Neural cell (in vitro differentiated cells): Measurements from ENCODE around the gene EZR. TPM values are rescaled to one million over a fixed set of nuclear protein-coding genes. Genes with fewer than 3 reads are reported as not detected.

Source experiments
- H2AFZ ChIP-seq: fragments of 200-600, 300-800 bp; sonication (generic), shearing (Covaris generic); 2 replicates; pipeline ENCODE4 v1.6.0; 2014; ENCODE audit warnings: low read depth, mild to moderate bottlenecking, antibody characterized with exemption, low read length, moderate library complexity
- H3F3A ChIP-seq: fragments of 200-600 bp; shearing (Covaris generic); 2 replicates; pipeline ENCODE4 v1.6.1; 2016; ENCODE audit warnings: mild to moderate bottlenecking, moderate library complexity, mixed read lengths, antibody characterized with exemption, low read length; ENCODE audit not compliant: insufficient read depth, poor library complexity, severe bottlenecking
- H3K27ac ChIP-seq: fragments of 200-600, 300-800 bp; sonication (generic), shearing (Covaris generic); 2 replicates; pipeline ENCODE4 v1.5.1; 2014; ENCODE audit warnings: mild to moderate bottlenecking, low read length, moderate library complexity
- H3K27me3 ChIP-seq: fragments of 300-800, 200-600 bp; sonication (generic), shearing (Covaris generic); 2 replicates; pipeline ENCODE4 v1.6.0; 2014; ENCODE audit warnings: mild to moderate bottlenecking, low read depth, low read length, moderate library complexity; ENCODE audit not compliant: insufficient read depth
- H3K36me3 ChIP-seq: fragments of 300-800, 200-600 bp; sonication (generic), shearing (Covaris generic); 2 replicates; pipeline ENCODE4 v1.5.1; 2014; ENCODE audit warnings: mild to moderate bottlenecking, antibody characterized with exemption, low read length, moderate library complexity; ENCODE audit not compliant: insufficient read depth
- H3K4me2 ChIP-seq: fragments of 300-800, 200-600 bp; sonication (generic), shearing (Covaris generic); 2 replicates; pipeline ENCODE4 v1.6.0; 2014; ENCODE audit warnings: mild to moderate bottlenecking, low read length
- H3K4me3 ChIP-seq: fragments of 300-800, 200-600 bp; sonication (generic), shearing (Covaris generic); 2 replicates; pipeline ENCODE4 v1.5.1; 2014; ENCODE audit warnings: mild to moderate bottlenecking, low read length, moderate library complexity
- H3K79me2 ChIP-seq: fragments of 200-600 bp; shearing (Covaris generic); replicated peaks from 2 replicates; pipeline ENCODE4 v1.6.0; 2014; ENCODE audit warnings: mild to moderate bottlenecking, low read length, moderate library complexity; ENCODE audit not compliant: insufficient read depth
- H3K9ac ChIP-seq: fragments of 300-800, 200-600 bp; sonication (generic), shearing (Covaris generic); 2 replicates; pipeline ENCODE4 v1.6.1; 2016; ENCODE audit warnings: mild to moderate bottlenecking, low read length, mixed read lengths
- H3K9me2 ChIP-seq: fragments of 200-600 bp; shearing (Covaris generic); 2 replicates; pipeline ENCODE4 v1.6.1; 2016; ENCODE audit warnings: mild to moderate bottlenecking, low read length, mixed read lengths; ENCODE audit not compliant: insufficient read depth
- H3K9me3 ChIP-seq: fragments of 200-600, 300-800 bp; sonication (generic), shearing (Covaris generic); 2 replicates; pipeline ENCODE4 v1.6.1; 2016; ENCODE audit warnings: mild to moderate bottlenecking, mixed run types, low read length, moderate library complexity, mixed read lengths
- H4K20me1 ChIP-seq: fragments of 200-600 bp; shearing (Covaris generic); 2 replicates; pipeline ENCODE4 v1.6.1; 2016; ENCODE audit warnings: mild to moderate bottlenecking, mixed run types; ENCODE audit not compliant: insufficient read depth
- EP300 ChIP-seq: fragments of 450-650 bp; conservative IDR thresholded peaks from 2 replicates; pipeline ENCODE4 v1.6.1; 2014; ENCODE audit warnings: antibody characterized with exemption, mild to moderate bottlenecking, moderate library complexity; ENCODE audit not compliant: poor library complexity, severe bottlenecking
- EZH2 ChIP-seq: fragments of 200-600, 300-800 bp; shearing (Covaris generic), sonication (generic); IDR thresholded peaks from 2 replicates; pipeline ENCODE4 v1.6.1; 2014; ENCODE audit warnings: antibody characterized with exemption, low read length, borderline replicate concordance, mild to moderate bottlenecking; ENCODE audit not compliant: insufficient read depth, poor library complexity, severe bottlenecking
- MXI1 ChIP-seq: fragments of 450-650 bp; conservative IDR thresholded peaks from 2 replicates; pipeline ENCODE4 v1.6.1; 2014; ENCODE audit warnings: antibody characterized with exemption, mild to moderate bottlenecking; ENCODE audit not compliant: poor library complexity, severe bottlenecking
- POLR2AphosphoS5 ChIP-seq: IDR thresholded peaks from 2 replicates; pipeline ENCODE4 v1.6.1; 2012
- RAD21 ChIP-seq: fragments of 450-650 bp; conservative IDR thresholded peaks from 2 replicates; pipeline ENCODE4 v1.6.1; 2014; ENCODE audit warnings: antibody characterized with exemption, mild to moderate bottlenecking, moderate library complexity
- REST ChIP-seq: IDR thresholded peaks from 2 replicates; pipeline ENCODE4 v1.6.1; 2012; ENCODE audit warnings: borderline replicate concordance
- SMC3 ChIP-seq: fragments of 450-650 bp; conservative IDR thresholded peaks from 2 replicates; pipeline ENCODE4 v1.6.1; 2014; ENCODE audit warnings: antibody characterized with exemption, mild to moderate bottlenecking, moderate library complexity; ENCODE audit not compliant: poor library complexity
- TAF1 ChIP-seq: IDR thresholded peaks from 2 replicates; pipeline ENCODE4 v1.6.1; 2012; ENCODE audit warnings: low read depth
- polyA plus RNA-seq: library from polyadenylated mRNA; depleted of rRNA; stranded (reverse); fragments of >200 nt; gene quantifications from 2 replicates; pipeline ENCODE4 v1.2.3, GENCODE V29; 2014
- TF ChIP-seq, protein P1 (sequence below): fragments of 450-650 bp; IDR thresholded peaks from 2 replicates; pipeline ENCODE4 v1.5.1; 2014; ENCODE audit warnings: antibody characterized with exemption, mild to moderate bottlenecking, moderate library complexity; ENCODE audit not compliant: poor library complexity, severe bottlenecking

The EZR gene
- polyA plus RNA-seq, 1 donor from 2014 or later, result 1.6 TPM

GRCh38 chr6:158786645-158787304 lies 32.4 kb downstream of the EZR start:
- Histone ChIP-seq H3K9me2 (no peaks in the 10 kb centered on the region), H3K9me3 (no peaks in the 10 kb centered on the region), H3K9ac (no peak overlapping the region), H3K4me3 (no peak overlapping the region), H4K20me1 (no peaks in the 10 kb centered on the region), H3K36me3 (no peaks in the 10 kb centered on the region), H3K79me2 (no peaks in the 10 kb centered on the region), H3K27ac (no peak overlapping the region), H2AFZ (no peak overlapping the region), H3K4me2 (no peak overlapping the region), H3F3A (no peaks in the 10 kb centered on the region), H3K27me3 (no peaks in the 10 kb centered on the region)
- TF ChIP-seq RAD21 (no peak), EP300 (no peak), MXI1 (no peak), POLR2AphosphoS5 (no peak), TAF1 (no peak), SMC3 (no peak), EZH2 (no peak), REST (no peak)
- TF ChIP-seq, protein P1, sequence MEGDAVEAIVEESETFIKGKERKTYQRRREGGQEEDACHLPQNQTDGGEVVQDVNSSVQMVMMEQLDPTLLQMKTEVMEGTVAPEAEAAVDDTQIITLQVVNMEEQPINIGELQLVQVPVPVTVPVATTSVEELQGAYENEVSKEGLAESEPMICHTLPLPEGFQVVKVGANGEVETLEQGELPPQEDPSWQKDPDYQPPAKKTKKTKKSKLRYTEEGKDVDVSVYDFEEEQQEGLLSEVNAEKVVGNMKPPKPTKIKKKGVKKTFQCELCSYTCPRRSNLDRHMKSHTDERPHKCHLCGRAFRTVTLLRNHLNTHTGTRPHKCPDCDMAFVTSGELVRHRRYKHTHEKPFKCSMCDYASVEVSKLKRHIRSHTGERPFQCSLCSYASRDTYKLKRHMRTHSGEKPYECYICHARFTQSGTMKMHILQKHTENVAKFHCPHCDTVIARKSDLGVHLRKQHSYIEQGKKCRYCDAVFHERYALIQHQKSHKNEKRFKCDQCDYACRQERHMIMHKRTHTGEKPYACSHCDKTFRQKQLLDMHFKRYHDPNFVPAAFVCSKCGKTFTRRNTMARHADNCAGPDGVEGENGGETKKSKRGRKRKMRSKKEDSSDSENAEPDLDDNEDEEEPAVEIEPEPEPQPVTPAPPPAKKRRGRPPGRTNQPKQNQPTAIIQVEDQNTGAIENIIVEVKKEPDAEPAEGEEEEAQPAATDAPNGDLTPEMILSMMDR, result no peak

- no peaks in the 10 kb centered on the region for H4K20me1 ChIP-seq
- no peak overlapping the region for H3K27ac ChIP-seq
- H3K27me3 ChIP-seq, result no peaks in the 10 kb centered on the region
- no peaks in the 10 kb centered on the region for H3K36me3 ChIP-seq
- H3K4me3 ChIP-seq, result no peak overlapping the region
- H3K4me2 ChIP-seq, result no peak overlapping the region
- no peaks in the 10 kb centered on the region for H3F3A ChIP-seq
- H3K9me2 ChIP-seq, result no peaks in the 10 kb centered on the region
- no peak overlapping the region for H2AFZ ChIP-seq
- H3K9me3 ChIP-seq, result no peaks in the 10 kb centered on the region
- H3K79me2 ChIP-seq, result no peaks in the 10 kb centered on the region
- no peak overlapping the region for H3K9ac ChIP-seq
- TF ChIP-seq RAD21 (no peak), POLR2AphosphoS5 (no peak), EP300 (no peak), REST (no peak), SMC3 (no peak)
- TF ChIP-seq, protein P1, result no peak
These were observed 34.1 kb downstream of the EZR start for GRCh38 chr6:158785036-158785435.
